Mesothelial cell of epicardium (in vitro differentiated cells): Measurements from ENCODE around the gene TM4SF18. TPM values are rescaled to one million over a fixed set of nuclear protein-coding genes. Genes with fewer than 3 reads are reported as not detected.

ENCODE experiments used
- DNase-seq, 2 experiments: peaks; one replicate each; pipeline ENCODE4 v3.0.0; 2021; ENCODE audit warnings: low spot score in 2 of 2; ENCODE audit not compliant: unreplicated experiment in 2 of 2
- H3K27ac Mint-ChIP-seq: 2 replicates; pipeline ENCODE4 v1.8.0; 2021; ENCODE audit warnings: mixed read lengths
- H3K27me3 Mint-ChIP-seq: 2 replicates; pipeline ENCODE4 v1.8.0; 2021; ENCODE audit warnings: low read depth, mixed read lengths
- H3K36me3 Mint-ChIP-seq: 2 replicates; pipeline ENCODE4 v1.8.0; 2021; ENCODE audit warnings: mixed read lengths
- H3K4me1 Mint-ChIP-seq: 2 replicates; pipeline ENCODE4 v1.8.0; 2021; ENCODE audit warnings: mixed read lengths
- H3K4me3 Mint-ChIP-seq: 2 replicates; pipeline ENCODE4 v1.8.0; 2021; ENCODE audit warnings: mild to moderate bottlenecking, moderate library complexity, mixed read lengths
- H3K9me3 Mint-ChIP-seq: 2 replicates; pipeline ENCODE4 v1.8.0; 2021; ENCODE audit warnings: mixed read lengths
- CTCF ChIP-seq: fragments of 200-600 bp; sonication (generic); IDR thresholded peaks from one replicate; pipeline ENCODE4 v1.5.0; 2021; ENCODE audit warnings: antibody characterized with exemption; ENCODE audit not compliant: unreplicated experiment
- total RNA-seq: library from RNA; stranded (reverse); gene quantifications from 3 replicates; pipeline ENCODE4 v1.2.1, GENCODE V29; 2021

The TM4SF18 gene
- total RNA-seq, 1 donor from 2014 or later: 0.13 TPM

DNA sequence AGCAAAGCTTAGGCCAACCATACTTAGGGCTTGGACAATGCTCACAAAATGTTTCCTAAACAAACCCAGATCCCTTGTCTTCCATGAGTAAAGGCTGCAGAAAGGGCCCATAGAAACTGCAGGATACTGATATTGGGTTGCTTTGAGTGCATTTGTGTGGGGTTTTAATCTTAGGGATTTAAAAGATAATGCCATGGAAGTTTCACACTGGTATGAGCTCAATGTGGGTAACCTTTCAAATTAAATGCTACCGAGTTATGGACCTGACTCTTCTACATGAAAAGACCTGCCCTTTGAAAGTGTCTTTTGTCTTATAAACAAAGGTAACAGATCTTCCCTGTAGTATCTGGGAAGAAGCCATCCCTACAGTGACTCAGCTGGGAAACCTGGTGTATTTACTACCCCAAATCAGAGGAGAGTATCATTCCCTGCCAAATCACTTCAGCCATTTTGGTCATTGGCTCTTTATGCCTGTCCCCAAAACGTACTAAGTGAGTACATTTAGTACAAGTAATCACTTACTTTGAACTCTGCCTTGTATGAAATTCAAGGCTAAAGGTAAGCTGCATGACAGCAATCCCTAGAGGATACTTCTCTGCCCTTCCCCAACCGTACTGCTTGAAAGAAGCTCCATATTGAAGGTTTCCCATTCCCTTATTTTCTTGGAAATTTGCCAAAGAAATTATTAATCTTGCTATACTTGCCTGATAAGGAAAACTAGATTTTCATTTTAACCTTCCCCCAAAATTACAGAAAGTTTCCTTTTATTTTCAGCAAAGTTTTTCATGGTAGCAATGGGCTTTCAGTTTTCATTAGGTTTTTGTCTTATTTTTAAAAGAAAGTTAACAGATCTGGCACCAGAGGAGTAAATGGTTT lies 36.8 kb upstream of the TM4SF18 start:
- TF ChIP-seq CTCF: no peak
- H3K4me1 Mint-ChIP-seq: peaks cover 63% of the 10 kb centered on the region
- no peak overlapping the region for H3K4me3 Mint-ChIP-seq
- no peaks in the 10 kb centered on the region for H3K27me3 Mint-ChIP-seq
- H3K27ac Mint-ChIP-seq: peak overlapping the region; percentile 92
- peaks cover 2% of the 10 kb centered on the region for H3K36me3 Mint-ChIP-seq
- DNase-seq: no peak
- H3K9me3 Mint-ChIP-seq: no peaks in the 10 kb centered on the region

DNA sequence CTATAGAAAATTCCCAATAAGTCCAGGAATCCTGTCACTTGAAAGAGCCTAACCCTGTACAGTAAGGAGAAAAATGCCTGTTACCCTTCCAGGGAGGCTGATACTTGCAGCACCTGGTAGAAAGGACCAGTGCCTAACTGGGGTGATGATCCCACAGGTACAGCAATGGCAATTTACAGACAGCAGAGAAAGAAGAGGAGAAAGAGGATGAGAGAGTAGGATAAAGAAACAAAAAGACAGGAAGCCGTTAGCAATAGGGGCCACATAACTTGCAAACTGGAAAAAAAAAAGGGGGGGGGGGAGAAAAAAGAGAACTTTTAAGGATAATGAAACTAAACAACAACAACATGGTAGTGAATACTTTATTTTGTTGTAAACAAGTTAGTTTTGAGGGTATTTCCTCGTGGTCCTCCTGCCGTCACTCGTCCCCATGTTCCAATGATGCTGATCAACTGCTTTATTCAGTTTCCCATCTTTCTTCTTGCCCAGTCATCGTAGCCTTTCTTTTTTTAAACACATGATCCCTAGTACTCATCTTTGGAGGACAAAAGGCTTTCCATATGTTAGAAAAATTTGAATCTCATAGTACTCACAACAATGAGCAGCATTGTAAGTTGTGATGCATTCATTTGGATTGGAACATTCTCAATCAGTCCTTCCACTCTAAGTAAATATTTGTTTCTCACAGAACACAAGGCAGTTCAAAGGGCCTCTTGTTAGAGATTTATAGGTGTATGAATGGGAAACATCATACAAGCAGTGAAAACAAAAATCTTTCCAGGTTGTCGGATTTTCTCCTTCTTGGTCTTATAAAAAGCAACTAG lies 35.5 kb upstream of the TM4SF18 start:
- TF ChIP-seq CTCF: no peak
- no peaks in the 10 kb centered on the region for H3K9me3 Mint-ChIP-seq
- H3K27me3 Mint-ChIP-seq: no peaks in the 10 kb centered on the region
- peaks cover 56% of the 10 kb centered on the region for H3K4me1 Mint-ChIP-seq
- peak overlapping the region; percentile 92 for H3K27ac Mint-ChIP-seq
- H3K4me3 Mint-ChIP-seq: no peak overlapping the region
- peaks cover 2% of the 10 kb centered on the region for H3K36me3 Mint-ChIP-seq
- DNase-seq: no peak

- Mint-ChIP-seq H3K4me3 (no peak overlapping the region), H3K9me3 (no peaks in the 10 kb centered on the region), H3K27me3 (no peaks in the 10 kb centered on the region), H3K4me1 (peaks cover 49% of the 10 kb centered on the region), H3K36me3 (peaks cover 2% of the 10 kb centered on the region), H3K27ac (no peak overlapping the region)
- no peak for TF ChIP-seq CTCF
- DNase-seq: no peak
These were observed 34.8 kb upstream of the TM4SF18 start for GRCh38 chr3:149368201-149368673.

GRCh38 chr3:149366941-149367840 lies 33.8 kb upstream of the TM4SF18 start:
- H3K9me3 Mint-ChIP-seq: no peaks in the 10 kb centered on the region
- peaks cover 42% of the 10 kb centered on the region for H3K4me1 Mint-ChIP-seq
- no peak overlapping the region for H3K4me3 Mint-ChIP-seq
- no peaks in the 10 kb centered on the region for H3K27me3 Mint-ChIP-seq
- no peak for TF ChIP-seq CTCF
- H3K27ac Mint-ChIP-seq: peak overlapping the region; percentile 70
- no peaks in the 10 kb centered on the region for H3K36me3 Mint-ChIP-seq
- DNase-seq: no peak

- no peak for TF ChIP-seq CTCF
- Mint-ChIP-seq H3K4me1 (peaks cover 34% of the 10 kb centered on the region), H3K27ac (peak overlapping the region; percentile 47), H3K9me3 (no peaks in the 10 kb centered on the region), H3K4me3 (no peak overlapping the region), H3K36me3 (no peaks in the 10 kb centered on the region), H3K27me3 (no peaks in the 10 kb centered on the region)
- DNase-seq: no peak
These were observed 32.6 kb upstream of the TM4SF18 start for GRCh38 chr3:149366031-149366430.
